Vagina (tissue), 2 donors: ENCODE results near the gene CAV2.

Experiments
- POLR2A ChIP-seq, 2 donors: fragments of 450-650 bp; IDR thresholded peaks; one replicate each; pipeline ENCODE4 v1.6.1; 2017; ENCODE audit warnings: antibody characterized with exemption in 2 of 2, mild to moderate bottlenecking in 2 of 2, moderate library complexity in 2 of 2
- POLR2AphosphoS5 ChIP-seq, 2 donors: sonication (generic); formaldehyde crosslinking; IDR thresholded peaks; one replicate each; pipeline ENCODE4 v1.9.0; 2017; ENCODE audit warnings: antibody characterized with exemption in 2 of 2, mild to moderate bottlenecking in 2 of 2, low read depth in 1 of 2; ENCODE audit not compliant: insufficient read depth in 1 of 2
- TF ChIP-seq, protein P1 (sequence below), 3 experiments: fragments of 450-650 bp in 2 of 3; fragments of 200-600 bp in 1 of 3; sonication (generic) in 1 of 3; IDR thresholded peaks; one replicate each; pipeline ENCODE4 v1.5.1; 2017 to 2019; ENCODE audit warnings: antibody characterized with exemption in 3 of 3, mild to moderate bottlenecking in 2 of 3, moderate library complexity in 2 of 3

- TF ChIP-seq, protein P1, sequence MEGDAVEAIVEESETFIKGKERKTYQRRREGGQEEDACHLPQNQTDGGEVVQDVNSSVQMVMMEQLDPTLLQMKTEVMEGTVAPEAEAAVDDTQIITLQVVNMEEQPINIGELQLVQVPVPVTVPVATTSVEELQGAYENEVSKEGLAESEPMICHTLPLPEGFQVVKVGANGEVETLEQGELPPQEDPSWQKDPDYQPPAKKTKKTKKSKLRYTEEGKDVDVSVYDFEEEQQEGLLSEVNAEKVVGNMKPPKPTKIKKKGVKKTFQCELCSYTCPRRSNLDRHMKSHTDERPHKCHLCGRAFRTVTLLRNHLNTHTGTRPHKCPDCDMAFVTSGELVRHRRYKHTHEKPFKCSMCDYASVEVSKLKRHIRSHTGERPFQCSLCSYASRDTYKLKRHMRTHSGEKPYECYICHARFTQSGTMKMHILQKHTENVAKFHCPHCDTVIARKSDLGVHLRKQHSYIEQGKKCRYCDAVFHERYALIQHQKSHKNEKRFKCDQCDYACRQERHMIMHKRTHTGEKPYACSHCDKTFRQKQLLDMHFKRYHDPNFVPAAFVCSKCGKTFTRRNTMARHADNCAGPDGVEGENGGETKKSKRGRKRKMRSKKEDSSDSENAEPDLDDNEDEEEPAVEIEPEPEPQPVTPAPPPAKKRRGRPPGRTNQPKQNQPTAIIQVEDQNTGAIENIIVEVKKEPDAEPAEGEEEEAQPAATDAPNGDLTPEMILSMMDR (IDR thresholded peaks at IDR 0.05) = no peak
- TF ChIP-seq POLR2A (IDR thresholded peaks at IDR 0.05) = no peak
- TF ChIP-seq POLR2AphosphoS5 (IDR thresholded peaks at IDR 0.05; ENCODE audit: insufficient read depth in 1 of 2, low read depth in 1 of 2) = no peak
These were observed 16.0 kb downstream of the CAV2 start for GRCh38 chr7:116515584-116515983.
